GM12892 (cell line): ENCODE data around the gene WARS2.

Source experiments
- POLR2A ChIP-seq: IDR thresholded peaks from 2 replicates; pipeline ENCODE4 v1.6.1; 2011; ENCODE audit warnings: low read depth, low read length, control low read depth
- POLR2AphosphoS5 ChIP-seq: IDR thresholded peaks from 2 replicates; pipeline ENCODE4 v1.6.1; 2011; ENCODE audit warnings: low read depth, low read length, control low read depth
- TAF1 ChIP-seq: IDR thresholded peaks from 2 replicates; pipeline ENCODE4 v1.6.1; 2011; ENCODE audit warnings: low read depth, mild to moderate bottlenecking, control low read depth, low read length, borderline replicate concordance

GRCh38 chr1:118991448-118991847, 149.0 kb downstream of the WARS2 start:
- TF ChIP-seq POLR2A (no peak), POLR2AphosphoS5 (no peak), TAF1 (no peak)
